NCI-H2029 treated with DMSO at 0.1 percent for 48 hours (cell line): ENCODE results near the gene LYPD6B.

Experiments
- DNase-seq: peaks from one replicate; lab custom pipeline; 2025; lab: John Stamatoyannopoulos, UW

LYPD6B gene

DNA sequence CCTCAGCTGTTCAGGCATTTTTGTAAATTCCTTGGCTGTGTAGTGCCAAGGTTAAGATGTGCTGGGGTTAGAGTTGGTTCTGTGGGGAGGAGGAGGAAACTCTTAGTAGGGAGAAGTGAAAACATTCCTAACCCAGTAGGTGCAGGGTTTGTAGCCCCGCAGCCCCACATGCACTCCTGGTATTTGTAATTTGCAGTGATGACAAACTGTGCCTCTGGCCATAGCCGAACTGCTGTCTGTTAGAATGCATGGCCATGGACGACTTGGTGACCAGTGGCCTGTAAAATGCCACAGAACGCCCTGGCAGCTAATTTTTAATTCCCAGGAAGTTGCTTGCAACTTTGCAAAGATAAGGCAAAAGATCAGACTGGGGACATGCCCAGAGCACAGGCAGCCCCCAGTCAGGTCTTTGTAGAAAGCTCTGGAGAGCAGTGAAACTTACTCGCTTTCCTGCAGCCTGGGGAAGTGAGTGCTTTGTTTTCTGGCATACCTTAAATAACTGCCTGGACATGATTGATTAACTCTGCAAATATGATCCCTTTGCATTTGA lies 38.4 kb downstream of the LYPD6B start:
- DNase-seq: no peak

DNA sequence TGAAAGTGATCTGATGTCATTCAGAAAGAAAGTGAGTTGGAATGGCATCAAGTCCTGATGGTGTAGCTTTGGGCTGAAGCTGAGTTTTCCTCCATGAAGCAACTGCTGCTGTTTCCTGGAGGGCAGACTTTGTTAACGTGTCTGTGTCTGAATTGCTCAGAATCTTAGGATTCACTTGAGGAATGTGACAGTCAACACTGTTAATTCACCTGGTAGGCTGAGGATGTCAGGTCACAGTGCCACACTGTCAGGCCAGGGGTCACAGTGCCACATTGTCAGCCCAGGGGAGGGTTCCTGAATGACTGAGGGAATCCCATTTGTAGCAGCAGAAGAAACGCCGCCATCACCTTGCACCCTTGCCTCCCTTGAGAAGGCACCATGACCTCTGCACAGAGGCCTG lies 39.4 kb downstream of the LYPD6B start:
- no peak for DNase-seq

DNA sequence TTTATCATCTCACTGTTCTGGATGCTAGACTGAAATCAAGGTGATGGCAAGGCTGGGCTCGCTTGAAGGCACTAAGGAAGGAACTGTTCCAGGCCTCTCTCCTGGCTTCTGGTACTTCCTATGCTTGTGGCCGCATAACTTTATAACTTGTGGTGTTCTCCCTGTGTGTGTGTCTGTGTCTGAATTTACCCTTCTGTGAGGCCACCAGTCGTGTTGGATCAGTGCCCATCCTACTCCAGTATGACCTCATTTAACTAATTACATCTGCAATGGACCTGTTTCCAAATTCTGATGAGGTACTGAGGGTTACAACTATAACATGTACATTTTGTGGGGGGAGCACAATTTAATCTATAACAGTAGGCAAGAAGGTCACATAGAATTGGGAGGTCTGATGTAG lies 41.6 kb downstream of the LYPD6B start:
- no peak for DNase-seq

- peak; percentile 55 for DNase-seq
These were observed 42.5 kb downstream of the LYPD6B start for GRCh38 chr2:149080971-149081370.

GRCh38 chr2:149082079-149082478 lies 43.6 kb downstream of the LYPD6B start:
- DNase-seq: no peak

- DNase-seq: no peak
These were observed 44.2 kb downstream of the LYPD6B start for GRCh38 chr2:149082735-149083134.

DNA sequence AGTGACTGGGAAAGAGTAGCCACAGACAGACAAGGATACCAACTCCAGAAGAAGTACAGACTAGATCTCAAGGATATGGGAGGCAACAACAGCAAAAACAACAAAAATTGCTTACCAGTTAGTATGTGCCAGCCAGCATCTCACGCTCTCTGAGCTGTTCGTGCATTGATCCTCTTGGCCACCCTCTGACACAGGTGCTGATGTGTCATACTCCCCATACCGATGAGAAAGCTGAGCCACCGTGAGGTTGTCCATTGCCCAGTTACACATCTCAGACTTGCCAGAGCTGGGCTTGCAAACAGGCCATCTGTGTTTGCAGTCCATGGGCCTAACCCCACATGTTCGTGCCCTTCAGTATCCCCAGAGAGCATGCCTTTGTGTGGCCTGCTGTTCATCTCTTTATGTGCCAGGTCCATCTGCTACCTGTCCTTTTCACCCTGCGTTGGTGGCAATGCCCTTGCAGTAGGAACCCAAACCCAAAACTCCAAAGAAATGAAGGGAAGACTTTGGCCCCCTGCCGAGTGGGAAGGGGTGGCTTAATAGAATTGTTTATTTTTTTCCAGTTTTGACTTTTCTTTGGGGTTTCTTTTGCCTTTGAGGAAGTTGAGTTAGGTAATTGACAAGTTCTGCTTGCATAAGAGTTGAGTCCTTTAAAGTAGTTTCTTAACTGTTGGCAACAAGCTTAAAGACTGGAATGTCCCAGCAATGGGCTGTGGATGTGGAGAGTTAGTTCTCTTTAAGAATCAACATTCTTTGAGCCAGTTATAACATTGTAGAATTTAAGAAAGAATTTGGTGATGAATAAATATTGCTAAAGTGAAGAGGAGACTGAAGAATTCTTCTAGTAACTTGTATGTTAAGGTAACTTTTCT lies 46.7 kb downstream of the LYPD6B start:
- DNase-seq: no peak

- no peak for DNase-seq
These were observed 49.3 kb downstream of the LYPD6B start for GRCh38 chr2:149087751-149088150.

GRCh38 chr2:149089068-149089467 lies 50.6 kb downstream of the LYPD6B start:
- DNase-seq: no peak

GRCh38 chr2:149090706-149091105 lies 52.2 kb downstream of the LYPD6B start:
- no peak for DNase-seq

- no peak for DNase-seq
These were observed 55.1 kb downstream of the LYPD6B start for GRCh38 chr2:149093579-149093978.

- DNase-seq: no peak
These were observed 55.9 kb downstream of the LYPD6B start for GRCh38 chr2:149094217-149095015.

DNA sequence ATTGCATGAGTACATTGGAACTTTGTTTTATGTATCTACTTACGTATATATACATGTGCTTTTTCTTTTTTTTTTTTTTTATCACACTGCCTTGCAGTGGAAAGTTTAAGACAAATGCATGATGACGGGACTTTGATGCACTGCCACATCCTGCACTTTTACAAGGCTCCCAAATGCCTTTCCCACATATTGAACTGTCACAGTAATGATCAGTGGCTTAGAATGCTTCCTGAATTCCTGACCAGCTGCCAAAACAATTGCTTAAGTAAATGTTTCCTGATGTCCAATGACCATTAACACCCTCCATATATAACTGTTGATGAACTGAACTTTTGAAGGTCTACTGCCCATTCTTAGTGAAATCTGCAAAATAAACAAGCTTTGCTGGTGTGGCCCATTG lies 60.2 kb downstream of the LYPD6B start:
- no peak for DNase-seq

GRCh38 chr2:149099298-149099697 lies 60.8 kb downstream of the LYPD6B start:
- no peak for DNase-seq

- DNase-seq: no peak
These were observed 62.5 kb downstream of the LYPD6B start for GRCh38 chr2:149100739-149101699.

- DNase-seq: no peak
These were observed 63.3 kb downstream of the LYPD6B start for GRCh38 chr2:149101818-149102217.

DNA sequence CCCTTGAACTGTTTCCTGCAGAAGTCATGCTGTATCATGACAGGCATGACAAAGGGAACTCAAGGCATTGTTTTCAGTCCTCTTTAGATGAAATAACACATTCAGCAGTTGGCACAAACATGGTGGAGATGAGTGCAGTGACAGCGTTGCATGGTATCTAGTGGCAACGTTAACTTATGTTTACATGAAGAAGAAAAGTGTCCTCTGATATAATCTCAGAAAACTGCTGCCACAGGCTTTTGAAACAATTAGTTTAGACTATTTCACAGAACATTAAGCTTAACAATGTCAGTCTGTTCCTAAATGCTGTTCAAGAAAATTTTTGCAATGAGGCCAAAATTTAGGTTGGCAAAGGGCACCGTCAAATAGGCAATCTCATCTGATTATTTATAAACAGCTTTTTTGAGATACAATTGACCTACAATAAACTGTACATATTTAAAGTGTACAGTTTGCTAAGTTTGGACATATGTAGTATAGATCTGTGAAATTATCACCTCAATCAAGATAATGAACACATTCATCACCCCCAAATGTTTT lies 64.7 kb downstream of the LYPD6B start:
- DNase-seq: no peak

- DNase-seq: no peak
These were observed 65.7 kb downstream of the LYPD6B start for GRCh38 chr2:149104221-149104620.

DNA sequence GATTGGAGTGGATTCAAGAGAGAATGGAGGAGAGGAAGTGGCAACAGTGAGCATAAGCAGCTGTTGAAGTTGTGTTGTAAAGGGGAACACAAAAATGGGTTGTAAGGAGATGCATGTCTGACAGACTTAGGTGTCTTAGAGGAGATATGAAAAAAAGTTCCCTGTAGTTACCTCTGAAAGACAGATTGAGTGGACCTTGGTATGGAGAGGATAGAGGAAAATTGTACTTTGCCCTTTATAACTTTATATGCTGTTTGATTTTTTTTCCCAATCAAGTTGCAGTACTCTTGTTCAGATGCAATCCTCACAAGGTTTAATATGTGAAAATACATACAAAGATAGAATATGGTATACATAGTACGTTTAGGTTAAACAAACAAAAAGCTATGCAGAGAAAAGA lies 73.6 kb downstream of the LYPD6B start:
- no peak for DNase-seq

DNA sequence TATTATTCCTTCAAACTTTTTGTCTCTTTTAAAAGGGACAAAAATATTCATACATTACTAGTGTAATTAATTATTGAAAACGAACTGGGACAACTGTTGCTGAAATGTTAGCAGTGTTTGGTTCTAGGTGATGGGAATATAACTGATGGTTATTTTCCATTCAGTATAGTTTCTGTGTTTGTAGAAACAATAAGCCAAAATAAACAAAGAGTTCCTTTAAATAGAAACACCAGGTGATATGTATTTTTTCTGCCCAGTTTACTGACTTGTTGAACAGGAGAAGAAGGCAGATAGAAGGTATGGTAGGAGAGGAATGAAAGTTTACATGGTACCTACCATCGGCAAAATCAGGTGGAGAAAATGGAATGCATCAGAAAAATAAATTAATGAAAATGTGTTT lies 74.2 kb downstream of the LYPD6B start:
- no peak for DNase-seq

DNA sequence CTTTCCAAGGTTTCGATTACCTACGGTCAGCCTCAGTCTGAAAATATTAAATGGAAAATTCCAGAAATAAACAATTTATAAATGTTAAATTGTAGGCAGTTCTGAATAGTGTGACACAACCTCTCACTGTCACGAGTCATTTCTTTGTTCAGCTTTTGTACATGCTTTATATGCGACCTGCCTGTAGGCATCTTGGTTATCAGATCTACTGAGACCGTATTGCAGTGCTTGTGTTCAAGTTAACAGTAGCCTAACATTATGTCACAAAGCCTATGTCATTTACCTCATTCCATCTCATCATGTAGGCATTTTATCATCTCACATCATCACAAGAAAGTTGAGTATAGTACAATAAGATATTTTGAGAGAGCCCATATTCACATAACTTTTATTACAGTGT lies 77.3 kb downstream of the LYPD6B start:
- no peak for DNase-seq

DNA sequence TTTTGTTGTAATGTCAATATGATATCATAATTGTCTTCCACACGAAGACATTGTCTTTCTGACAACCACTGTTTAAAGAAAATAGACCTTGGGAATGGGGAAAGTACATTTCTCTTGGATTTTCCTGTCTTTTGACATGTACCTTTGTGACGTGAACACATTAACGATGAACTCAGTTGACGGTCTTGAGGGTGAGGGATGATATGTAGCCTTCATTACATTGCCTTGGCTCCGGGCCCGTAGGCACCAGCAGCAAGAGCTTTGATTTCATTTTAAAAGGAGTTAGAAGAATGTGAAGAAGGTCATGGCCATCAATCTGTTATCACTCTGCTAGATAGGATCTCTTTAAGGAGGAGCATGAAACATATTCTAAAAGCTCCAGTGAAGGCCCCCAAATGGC lies 80.9 kb downstream of the LYPD6B start:
- DNase-seq: no peak
